CD4-positive, alpha-beta T cell treated with Interleukin-2 at 100 ng/mL for 4 hours (primary cell): ENCODE data around the gene GABARAPL2.
A peak's percentile ranks its signal among the peaks of the same experiment; 100 is the strongest.
"Not testable (repeated sequence)": the region's sequence is repeated elsewhere in the genome, so short reads cannot be mapped to it uniquely, and the experiment has no call there.

ENCODE experiments used
- DNase-seq: peaks from one replicate; pipeline ENCODE4 v3.0.0-alpha.2; 2020; ENCODE audit warnings: low spot score

Gene GABARAPL2, protein sequence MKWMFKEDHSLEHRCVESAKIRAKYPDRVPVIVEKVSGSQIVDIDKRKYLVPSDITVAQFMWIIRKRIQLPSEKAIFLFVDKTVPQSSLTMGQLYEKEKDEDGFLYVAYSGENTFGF

DNA sequence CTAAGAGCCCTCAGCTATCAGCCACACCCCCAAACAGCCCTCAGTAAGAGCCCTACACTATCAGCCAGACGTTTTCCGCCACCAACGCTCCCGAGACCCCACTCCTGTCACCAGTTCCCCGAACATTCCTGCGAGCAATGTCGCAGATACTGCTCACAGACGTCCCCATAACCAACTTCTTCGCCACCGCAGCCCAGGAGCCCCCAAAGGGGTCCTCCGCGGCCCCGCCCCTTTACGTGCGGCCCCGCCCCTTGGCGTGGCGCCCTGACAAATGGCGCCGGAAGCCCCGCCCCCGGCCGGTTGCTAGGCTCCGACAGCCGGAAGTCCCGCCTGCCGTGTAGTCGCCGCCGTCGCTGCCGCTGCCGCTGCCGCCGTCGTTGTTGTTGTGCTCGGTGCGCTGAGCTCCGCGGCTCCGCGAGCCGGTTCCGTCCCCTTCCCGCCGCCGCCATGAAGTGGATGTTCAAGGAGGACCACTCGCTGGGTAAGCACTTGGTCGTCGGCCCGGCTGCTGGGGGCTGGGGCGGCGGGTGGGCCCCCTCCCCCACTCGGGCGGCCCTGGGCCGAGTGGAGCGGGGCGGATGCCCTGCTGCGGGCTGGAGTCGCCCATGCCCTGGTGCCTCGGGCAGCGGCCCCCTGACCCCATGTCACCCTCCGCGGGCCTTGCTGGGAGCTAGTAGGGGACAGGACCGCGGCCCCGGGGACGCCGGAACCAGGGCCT is at the start of gene GABARAPL2:
GABARAPL2 (plus strand) TSS at position 340 of the 718 bp plus-strand sequence; CDS start at position 448, 108 bp downstream.
- DNase-seq = peak; percentile 90

DNA sequence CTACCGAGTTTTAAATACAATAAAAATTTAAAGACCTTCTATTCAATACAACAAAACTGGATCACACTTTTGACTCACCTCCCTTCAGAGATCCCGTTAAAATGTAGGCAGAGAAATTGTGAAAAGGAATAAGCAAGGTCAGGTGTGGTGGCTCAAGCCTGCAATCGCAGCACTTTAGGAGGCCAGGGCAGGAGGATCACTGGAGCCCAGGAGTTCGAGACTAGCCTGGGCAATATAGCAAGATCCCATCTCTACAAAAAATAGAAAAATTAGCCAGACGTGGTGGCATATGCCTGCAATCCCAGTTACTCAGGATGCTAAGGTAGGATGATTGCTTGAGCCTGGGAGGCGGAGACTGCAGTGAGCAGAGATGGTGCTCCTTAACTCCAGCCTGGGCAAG is 47.0 kb upstream of the GABARAPL2 start:
- no peak for DNase-seq

DNA sequence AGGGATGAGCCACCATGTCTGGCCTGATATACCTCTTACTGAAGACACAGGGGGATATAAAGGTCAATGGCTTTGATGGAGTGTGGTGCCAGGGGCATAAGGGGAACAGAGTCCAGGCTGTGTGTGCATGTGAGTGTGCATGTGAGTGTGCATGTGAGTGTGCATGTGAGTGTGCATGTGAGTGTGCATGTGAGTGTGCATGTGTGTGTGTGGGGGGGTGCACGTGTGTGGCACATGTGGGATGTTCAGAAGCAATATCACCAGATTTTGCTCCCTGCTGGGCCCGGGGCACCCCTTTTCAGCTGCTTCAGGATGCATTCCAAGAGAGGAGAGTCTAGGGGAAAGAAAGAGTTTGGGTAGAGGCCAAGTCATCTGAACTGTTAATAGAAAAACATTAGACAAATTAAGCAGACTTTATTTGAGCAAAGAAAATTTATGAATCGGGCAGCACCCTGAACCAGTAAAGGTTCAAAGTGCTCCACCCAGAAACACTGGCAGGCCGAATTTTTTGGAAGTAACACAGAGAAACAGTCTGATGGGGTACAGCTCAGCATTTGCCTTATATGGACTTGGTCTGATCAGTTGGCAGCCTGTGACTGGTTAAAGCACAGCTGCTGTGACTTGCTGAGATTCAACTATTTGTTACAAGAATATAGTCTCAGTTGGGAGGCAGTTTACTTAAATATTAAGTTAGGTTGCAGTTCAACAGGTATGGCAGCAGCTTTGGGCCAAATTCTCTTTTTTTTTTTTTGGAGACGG is 40.0 kb upstream of the GABARAPL2 start:
- DNase-seq = no peak

DNA sequence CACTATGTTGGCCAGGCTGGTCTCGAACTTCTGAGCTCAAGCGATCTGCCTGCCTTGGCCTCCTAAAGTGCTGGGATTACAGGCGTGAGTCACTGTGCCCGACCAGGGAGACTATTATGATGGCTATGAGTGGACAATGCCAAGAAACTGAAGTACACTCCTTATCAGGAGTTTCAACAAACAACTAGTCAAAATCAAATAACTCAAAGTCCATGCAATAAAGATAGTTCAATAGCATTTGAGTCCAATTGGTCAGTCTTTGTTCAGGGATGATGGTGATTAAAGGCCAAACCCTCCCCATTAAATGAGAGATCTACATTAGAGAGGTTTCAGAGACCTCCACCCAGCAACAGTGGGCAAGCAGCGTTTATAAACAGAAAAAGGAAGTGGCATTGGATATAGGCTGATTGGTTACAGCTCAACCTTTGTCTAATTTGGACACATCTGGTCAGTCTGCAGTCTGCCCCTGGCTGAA is 38.3 kb upstream of the GABARAPL2 start:
- DNase-seq = no peak

DNA sequence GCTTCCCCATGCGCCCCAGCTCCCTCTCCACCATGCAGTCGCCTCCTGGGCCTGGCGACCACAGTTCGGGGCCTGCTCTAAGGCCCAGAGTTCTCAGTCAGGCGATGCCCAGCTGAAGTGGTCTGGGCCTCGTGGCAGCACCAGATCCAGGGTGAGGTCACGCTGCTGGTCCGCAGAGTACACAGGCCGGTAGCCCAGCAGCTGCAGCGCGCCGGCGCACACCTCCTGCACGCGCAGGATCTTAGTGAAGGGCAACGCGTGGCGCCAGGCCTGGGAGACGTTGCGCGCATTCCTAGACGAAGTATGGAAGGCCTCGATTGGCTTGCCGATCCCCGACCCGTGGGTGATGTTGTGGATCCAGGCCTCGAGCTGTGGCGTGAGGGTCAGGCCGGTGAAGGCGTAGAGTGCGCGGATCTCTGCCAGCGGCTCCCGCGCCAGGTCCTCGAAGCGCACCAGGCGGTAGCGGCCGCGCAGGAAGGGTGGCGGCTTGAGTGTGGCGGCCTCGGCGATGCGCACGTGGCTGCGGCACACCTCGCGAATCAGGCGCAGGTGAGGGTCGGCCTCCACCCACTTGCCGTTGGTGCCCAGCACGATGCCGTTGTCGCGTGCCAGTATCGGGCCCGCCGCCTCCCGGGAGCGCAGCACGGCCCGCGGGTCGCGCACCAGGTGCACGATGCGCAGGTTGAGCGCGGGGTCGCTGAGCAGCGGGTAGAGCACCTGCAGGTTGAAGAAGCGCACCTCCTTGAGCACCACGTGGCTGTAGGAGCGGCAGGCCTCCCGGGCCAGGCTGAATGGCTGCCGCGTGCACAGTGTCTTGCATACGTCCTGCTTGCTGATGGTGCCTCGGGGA is 36.9 kb upstream of the GABARAPL2 start:
- no peak for DNase-seq

DNA sequence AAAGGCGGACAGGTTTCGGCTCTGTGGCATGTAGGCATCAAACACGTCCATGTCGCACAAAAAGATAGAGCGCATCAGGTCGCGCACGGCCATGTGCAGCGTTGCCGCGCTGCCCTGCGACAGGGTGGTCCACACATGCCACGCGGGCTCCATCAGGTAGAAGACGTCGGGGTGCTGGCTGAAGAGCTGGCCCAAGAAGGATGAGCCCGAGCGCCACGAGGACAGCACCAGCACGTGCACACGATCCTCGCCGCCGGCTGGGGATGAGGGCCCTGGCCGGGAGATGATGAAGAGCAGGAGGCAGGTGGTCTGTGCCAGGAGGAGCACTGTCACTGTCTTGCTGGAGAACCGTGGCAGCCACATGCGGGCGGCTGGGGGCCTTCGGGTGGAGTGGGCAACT is 36.2 kb upstream of the GABARAPL2 start:
- no peak for DNase-seq

DNA sequence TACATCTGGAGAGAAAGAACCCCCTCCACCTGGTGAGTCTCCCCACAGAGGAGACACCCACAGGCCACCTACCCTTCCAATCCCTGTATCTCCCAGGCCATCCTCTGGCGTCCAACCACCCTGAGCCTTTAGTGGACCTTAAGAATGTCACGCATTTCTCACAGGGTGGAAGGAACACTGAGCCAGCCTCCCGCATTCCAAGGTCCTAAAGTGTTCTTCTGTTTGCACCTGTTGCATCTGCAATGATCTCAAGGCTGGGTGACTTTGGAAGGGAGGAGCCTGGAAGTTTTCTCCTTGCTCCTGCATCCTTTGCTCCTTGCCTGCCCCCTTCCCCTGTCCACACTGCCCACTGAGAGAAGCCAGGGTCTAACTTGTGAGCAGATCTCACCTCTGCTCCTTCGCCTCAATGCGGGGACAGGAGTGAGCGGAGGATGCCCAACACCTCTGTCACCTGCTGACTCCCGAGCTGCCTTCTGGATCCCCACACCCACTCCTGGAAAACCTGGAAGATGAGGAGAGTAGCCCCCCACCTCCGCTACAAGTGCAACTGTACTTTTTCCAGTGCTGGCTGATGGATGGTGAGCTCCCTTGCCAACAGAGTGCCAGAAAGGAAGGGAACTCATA is 33.9 kb upstream of the GABARAPL2 start:
- DNase-seq = no peak

DNA sequence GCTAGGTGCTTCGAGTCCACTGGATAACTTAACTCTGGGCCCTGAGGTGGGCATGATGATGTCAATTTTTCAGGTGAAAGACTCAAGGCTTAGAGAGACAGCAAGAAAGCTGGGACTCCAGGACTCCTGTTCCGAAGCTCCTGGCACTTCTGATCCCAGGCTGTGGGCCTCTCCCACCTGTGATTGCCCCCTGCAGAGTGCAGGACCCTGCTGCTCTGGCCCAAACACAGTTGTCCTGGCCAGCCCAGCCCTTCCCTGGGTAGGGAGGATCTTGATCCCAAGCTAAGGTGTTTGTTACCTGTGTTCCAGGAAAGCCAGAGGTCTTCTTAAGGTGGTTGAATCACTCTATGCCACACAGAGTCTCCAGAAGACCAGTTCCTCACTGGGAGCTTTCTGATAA is 33.4 kb upstream of the GABARAPL2 start:
- DNase-seq = no peak

DNA sequence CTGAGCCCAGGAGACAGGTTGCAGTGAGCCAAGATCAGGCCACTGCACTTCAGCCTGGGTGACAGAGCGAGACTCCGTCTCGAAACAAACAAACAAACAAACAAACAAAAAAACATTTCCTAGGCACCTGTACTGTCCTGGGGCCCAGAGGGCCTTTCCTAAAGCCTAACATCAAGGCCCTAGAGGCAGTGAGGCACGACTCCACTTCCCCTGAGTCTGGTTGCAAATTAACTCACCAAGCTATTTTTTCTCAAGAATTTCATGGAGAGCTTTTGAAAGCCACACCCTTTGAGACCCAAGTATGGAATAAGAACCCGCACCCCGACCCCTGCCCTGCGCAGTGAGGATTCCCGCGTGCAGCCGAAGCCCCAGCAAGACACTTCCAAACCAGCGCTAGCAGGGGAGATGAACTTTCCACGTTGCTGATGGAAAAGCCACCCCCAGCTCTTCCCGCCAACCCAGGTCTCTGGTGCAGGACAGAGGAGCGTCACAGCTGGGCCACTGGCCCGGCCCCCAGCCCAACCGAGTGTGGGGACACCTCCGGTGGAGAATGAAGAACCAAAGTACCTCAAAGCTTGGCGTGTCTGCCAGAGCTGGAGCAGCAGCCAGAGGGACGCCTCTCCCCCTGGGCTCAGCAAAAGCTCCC is 31.5 kb upstream of the GABARAPL2 start:
- no peak for DNase-seq

DNA sequence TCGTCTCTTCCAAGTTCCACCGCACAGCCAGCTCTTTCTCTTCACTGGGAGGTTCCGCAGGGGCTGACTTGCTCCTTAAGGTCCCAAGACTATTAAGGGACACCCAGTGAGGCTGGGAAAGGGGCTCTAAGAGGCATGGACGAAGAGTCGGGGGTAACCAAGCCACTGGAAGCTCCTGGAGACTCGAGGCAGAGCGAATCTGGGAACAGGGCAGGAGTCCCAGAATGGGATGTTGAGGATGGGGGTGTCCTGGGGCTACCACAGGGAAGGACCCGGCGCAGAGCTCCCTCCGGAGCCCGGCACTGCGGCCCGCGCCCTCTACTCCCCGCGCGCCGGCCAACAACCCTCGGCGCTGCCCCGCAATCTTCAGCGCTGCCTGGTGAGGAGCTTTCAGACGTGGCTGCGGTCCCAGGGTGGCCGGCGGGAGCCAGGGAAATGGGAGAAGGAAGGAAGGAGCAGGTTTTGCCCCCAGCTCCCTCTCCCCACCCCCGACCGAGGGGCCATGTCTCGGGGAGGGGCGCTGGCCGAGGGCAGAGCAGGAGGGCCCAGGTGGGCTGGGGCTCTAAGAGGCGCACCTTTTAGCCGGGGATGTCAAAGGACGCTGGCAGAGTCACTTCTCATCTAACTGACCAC is 30.9 kb upstream of the GABARAPL2 start:
- no peak for DNase-seq

DNA sequence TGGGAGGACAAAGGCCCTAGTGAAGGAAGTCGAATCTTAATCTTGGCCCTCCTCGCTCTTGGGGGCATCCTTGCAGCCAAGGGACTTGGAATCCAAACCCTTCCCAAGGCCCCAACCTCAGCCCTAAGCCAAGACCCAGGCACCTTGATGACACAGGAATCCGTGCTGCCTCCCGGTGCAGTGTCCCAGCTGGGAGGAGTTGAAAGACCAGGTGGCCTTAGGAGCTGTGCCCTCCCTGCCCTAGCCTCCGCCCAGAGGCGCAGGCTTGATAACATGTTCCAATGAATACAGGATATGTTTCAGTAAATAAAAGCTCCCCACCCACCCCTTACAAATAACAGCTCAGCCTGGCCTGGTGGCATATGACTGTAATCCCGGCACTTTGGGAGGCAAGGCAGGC is 30.3 kb upstream of the GABARAPL2 start, which contains the start of gene CHST5:
CHST5 (minus strand) TSS at position 208 of the 400 bp plus-strand sequence. CDS start 5,724 bp downstream, outside the sequence.
- DNase-seq = no peak

DNA sequence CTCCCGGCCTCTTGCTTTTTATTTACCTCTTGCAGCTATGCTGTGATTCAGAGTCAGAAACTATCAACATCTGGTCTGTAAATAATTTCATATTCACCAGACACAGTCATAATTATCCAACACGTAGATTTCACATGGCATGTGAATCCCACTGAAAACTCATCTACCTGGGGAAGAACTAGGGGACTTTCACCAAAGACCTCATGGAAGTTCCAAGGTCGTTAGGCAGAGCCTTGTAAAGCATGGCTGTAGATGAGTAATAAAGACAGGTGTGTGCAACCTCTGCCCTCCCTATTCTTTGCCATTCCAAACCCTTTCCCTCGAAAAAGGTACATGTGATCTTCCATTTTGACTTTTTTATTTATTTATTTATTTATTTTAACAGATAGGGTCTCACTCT is 28.4 kb upstream of the GABARAPL2 start:
- no peak for DNase-seq

DNA sequence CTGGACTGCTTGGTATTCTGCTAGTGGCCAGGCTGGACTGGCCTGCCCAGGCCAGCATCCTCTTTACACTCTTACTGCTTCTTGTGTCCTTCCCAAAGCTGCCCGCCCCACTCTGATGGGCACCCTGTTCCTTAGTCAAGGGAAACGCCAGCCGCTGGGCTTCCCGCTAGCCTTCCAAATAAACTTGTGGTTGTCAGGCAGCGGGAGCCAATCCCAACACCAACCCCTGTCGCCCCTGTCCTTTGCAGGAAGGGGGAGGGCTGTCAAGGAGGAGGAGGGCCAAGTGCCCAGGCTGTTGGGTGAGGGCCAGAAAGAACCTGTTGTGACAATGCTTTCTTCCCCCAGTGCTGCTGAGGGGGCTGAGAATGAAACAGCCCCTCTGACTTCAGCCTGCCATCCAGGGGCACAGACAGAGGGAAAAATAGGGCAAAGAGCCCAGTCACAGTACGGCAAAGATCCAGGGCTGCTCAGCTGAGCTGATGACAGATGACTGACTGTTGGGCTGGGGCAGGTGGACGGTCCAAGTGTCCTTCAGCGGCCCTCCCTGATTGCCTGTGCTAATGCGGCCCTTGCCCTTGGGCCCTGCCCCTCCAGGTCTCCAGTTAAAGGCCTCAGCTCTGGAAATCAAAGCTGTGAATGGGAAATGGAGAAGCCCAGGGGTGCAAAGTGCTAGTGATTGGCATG is 27.2 kb upstream of the GABARAPL2 start:
- not testable (repeated sequence) for DNase-seq

DNA sequence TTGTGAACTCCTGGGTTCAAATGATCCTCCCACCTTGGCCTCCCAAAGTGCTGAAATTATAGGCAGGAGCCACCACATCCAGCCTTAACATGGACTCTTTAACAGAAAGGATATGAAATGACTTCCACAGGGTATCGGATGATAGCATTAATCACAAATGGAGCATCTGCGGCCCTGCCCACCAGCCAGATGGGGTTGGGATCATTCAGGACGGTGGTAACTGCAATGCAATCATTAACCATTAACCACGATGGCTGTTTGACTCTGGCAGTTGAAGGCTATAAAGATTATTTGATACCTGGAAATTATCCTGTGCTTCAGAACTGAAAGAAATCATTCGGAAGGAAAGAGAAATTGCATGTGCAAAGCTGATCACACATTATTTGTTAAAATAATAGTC is 24.9 kb upstream of the GABARAPL2 start:
- no peak for DNase-seq

DNA sequence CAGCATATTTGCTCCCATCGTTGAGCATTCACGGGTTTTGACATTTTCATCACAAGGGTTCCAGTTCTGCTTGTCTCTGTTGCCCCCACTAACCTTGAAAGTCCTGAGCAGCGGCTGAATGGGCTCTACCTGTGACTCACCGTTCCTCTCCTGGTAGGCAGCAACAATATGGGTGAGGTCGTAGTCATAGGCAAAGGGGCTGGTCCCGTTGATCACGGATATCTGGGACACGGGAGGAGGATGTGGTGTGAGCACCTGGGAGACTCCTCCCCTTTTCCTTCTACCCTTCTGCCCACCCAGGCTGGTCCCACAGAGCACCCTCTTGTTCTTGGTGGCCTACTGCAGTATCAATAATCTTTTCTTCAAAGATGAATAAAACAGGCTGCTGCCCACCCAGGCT is 23.7 kb upstream of the GABARAPL2 start:
- not testable (repeated sequence) for DNase-seq

DNA sequence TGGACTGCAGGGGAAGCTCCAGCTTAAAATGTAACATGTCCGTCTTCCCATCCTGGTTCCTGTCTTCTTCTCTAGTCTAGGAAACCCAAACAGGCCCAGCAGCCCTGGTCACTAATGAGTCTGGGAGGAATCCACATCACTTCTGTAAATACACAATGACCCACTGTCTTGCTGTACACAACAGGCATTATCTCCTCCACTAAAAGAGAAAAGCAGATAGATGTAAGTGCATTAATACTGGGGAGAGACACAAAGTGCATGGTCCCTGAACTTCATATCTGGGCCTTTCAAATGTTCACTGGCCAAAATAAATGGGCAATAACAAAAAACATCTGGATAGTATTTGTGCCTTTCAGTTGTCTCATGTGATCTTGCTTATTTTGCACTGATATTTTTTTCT is 20.3 kb upstream of the GABARAPL2 start:
- not testable (repeated sequence) for DNase-seq

DNA sequence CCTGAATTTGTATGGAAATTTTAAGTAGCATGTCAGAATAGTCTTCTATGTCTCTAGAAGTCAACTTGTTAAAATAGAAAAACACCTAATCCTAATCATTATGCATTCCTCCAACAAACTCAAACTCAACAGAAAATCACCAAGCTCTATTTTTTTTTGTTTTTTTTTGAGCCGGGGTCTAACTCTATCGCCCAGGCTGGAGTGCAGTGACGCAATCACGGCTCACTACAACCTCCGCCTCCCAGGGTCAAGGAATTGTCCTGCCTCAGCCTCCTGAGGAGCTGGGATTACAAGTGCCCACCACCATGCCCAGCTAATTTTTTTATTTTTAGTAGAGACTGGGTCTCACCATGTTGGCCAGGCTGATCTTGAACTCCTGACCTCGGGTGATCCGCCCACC is 19.9 kb upstream of the GABARAPL2 start:
- DNase-seq = no peak

DNA sequence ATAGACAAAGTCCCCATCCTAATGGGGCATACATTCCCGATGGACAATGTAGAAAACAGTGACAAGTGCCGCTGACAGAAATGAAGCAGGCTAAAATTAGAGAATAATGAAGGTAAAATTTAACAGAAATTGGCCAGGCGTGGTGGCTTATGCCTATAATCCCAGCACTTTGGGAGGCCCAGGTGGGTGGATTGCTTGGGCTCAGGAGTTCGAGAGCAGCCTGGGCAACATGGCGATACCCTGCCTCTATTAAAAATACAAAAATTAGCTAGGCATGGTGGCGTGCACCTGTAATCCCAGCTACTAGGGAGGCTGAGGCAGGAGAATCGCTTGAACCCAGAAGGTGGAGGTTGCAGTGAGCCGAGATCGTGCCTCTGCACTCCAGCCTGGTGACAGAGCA is 17.7 kb upstream of the GABARAPL2 start:
- not testable (repeated sequence) for DNase-seq

DNA sequence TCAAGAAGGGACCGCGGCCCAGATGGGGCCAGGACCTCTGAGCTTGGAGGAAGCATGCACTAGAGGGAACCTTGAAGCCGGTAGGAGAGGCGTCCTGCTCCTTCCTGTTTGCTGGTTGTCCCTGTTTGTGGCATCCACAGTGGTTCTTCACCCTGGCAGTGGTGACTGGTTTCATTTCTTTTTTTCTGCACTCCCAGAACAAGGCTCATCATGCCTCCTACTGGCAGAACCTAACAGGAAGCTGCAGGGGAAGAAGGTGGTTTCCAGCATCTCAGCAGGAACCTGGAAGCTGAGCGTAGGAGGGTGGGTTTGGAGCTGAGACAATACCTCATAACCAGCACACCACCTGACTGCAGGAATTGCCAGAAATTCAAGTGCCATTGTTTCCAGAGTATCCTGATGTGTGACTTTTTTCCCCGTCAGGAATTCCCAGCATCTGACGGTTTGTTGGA is 15.9 kb upstream of the GABARAPL2 start:
- DNase-seq = peak; percentile 38

DNA sequence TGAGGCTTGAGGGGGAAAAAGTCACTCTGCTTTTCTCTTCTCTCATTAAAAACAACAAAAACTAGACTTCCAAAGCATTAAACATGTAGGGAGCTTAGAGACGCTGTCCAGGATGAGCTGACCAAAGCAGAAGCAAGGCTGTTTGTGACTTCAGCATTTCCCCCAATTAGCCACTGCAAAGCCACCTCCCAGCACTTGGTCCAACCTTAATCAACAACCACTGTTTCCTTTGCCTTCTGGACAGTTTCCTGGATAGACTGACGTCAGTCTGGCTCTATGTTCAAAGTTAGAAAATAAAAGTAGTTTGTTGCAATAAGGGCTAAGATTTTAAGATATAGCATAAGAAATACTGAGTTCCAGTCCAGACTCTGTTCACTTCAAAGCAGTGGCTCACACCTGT is 13.2 kb upstream of the GABARAPL2 start:
- no peak for DNase-seq
